Vagina (tissue), 2 donors: ENCODE results near the gene EGFLAM. TPM values are rescaled to one million over a fixed set of nuclear protein-coding genes. Genes with fewer than 3 reads are reported as not detected.
"Not testable (repeated sequence)": the region's sequence is repeated elsewhere in the genome, so short reads cannot be mapped to it uniquely, and the experiment has no call there.

ENCODE experiments used
- DNase-seq, 2 donors: peaks; one replicate each; pipeline ENCODE4 v3.0.0-alpha.2; 2017; ENCODE audit errors: extremely low spot score in 2 of 2
- H3K27ac ChIP-seq: fragments of 200-600 bp; sonication (generic); one replicate; pipeline ENCODE4 v1.5.1; 2019
- H3K27me3 ChIP-seq: fragments of 200-600 bp; sonication (generic); one replicate; pipeline ENCODE4 v1.5.1; 2019
- H3K36me3 ChIP-seq, 2 donors: fragments of 200-600 bp; sonication (generic); one replicate each; pipeline ENCODE4 v1.5.1; 2017 to 2019
- H3K4me1 ChIP-seq: fragments of 200-600 bp; sonication (generic); one replicate; pipeline ENCODE4 v1.5.1; 2019
- H3K4me3 ChIP-seq, 2 donors: fragments of 200-600 bp; sonication (generic); 1 replicate in 1 of 2; 2 replicates in 1 of 2; pipeline ENCODE4 v1.5.1; 2016 to 2019
- H3K9me3 ChIP-seq: fragments of 200-600 bp; sonication (generic); one replicate; pipeline ENCODE4 v1.5.1; 2019
- CTCF ChIP-seq, 3 experiments: fragments of 450-650 bp in 2 of 3; fragments of 200-600 bp in 1 of 3; sonication (generic) in 1 of 3; IDR thresholded peaks; one replicate each; pipeline ENCODE4 v1.5.1; 2017 to 2019; ENCODE audit warnings: antibody characterized with exemption in 3 of 3, mild to moderate bottlenecking in 2 of 3, moderate library complexity in 2 of 3
- POLR2A ChIP-seq, 2 donors: fragments of 450-650 bp; IDR thresholded peaks; one replicate each; pipeline ENCODE4 v1.6.1; 2017; ENCODE audit warnings: antibody characterized with exemption in 2 of 2, mild to moderate bottlenecking in 2 of 2, moderate library complexity in 2 of 2
- POLR2AphosphoS5 ChIP-seq, 2 donors: sonication (generic); formaldehyde crosslinking; IDR thresholded peaks; one replicate each; pipeline ENCODE4 v1.9.0; 2017; ENCODE audit warnings: antibody characterized with exemption in 2 of 2, mild to moderate bottlenecking in 2 of 2, low read depth in 1 of 2; ENCODE audit not compliant: insufficient read depth in 1 of 2
- intact Hi-C: fragments of 100-400 bp; cut with DNase I; formaldehyde crosslinking; loops from one replicate; pipeline ENCODE4 v1.15.1; 2023
- total RNA-seq: library from RNA; depleted of rRNA; stranded (reverse); fragments of >200 nt; gene quantifications from one replicate; pipeline ENCODE4 v1.2.3, GENCODE V29; 2016

Gene EGFLAM
- total RNA-seq, 1 donor from 2014 or later = 15.2 TPM

GRCh38 chr5:38414348-38414747 is 156.0 kb downstream of the EGFLAM start:
- H3K4me1 ChIP-seq = no peaks in the 10 kb centered on the region
- no peak overlapping the region for H3K4me3 ChIP-seq
- DNase-seq = no peak
- H3K36me3 ChIP-seq = no peaks in the 10 kb centered on the region
- no peak overlapping the region for H3K27ac ChIP-seq
- TF ChIP-seq POLR2AphosphoS5 (IDR thresholded peaks at IDR 0.05; ENCODE audit: insufficient read depth in 1 of 2, low read depth in 1 of 2) (no peak), POLR2A (IDR thresholded peaks at IDR 0.05) (no peak), CTCF (IDR thresholded peaks at IDR 0.05) (no peak)
- no peaks in the 10 kb centered on the region for H3K27me3 ChIP-seq
- no peaks in the 10 kb centered on the region for H3K9me3 ChIP-seq
- intact Hi-C loops = no loop called here

GRCh38 chr5:38415772-38416171 is 157.4 kb downstream of the EGFLAM start:
- H3K36me3 ChIP-seq, intact Hi-C loops, DNase-seq: not testable (repeated sequence)

DNA sequence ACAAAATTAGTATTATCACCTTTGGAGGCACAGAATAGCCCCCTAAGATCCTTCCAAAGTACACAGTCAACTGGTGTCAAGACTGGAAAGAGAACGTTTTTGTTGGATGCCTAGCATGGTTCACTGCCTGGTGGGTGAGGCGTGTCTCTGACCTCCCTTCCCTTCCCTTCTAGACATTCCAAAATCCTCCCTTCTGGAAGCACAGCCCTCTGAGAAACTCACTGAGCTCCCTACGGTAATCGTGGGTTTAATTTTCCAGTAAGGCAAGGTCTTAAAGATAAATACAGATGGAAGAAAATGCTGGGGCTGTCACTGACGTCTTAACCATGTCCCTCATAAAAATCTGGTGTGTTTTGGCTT is 159.3 kb downstream of the EGFLAM start:
- Histone ChIP-seq H3K27ac (no peak overlapping the region), H3K36me3 (no peaks in the 10 kb centered on the region), H3K27me3 (no peaks in the 10 kb centered on the region), H3K4me3 (no peak overlapping the region), H3K4me1 (no peaks in the 10 kb centered on the region), H3K9me3 (no peaks in the 10 kb centered on the region)
- no peak for TF ChIP-seq CTCF (IDR thresholded peaks at IDR 0.05)
- no peak for TF ChIP-seq POLR2AphosphoS5 (IDR thresholded peaks at IDR 0.05; ENCODE audit: insufficient read depth in 1 of 2, low read depth in 1 of 2)
- no peak for TF ChIP-seq POLR2A (IDR thresholded peaks at IDR 0.05)
- intact Hi-C loops = no loop called here
- no peak for DNase-seq

More at GRCh38 chr5:38415772-38416171, 157.4 kb downstream of the EGFLAM start:
- H3K27ac ChIP-seq, H3K27me3 ChIP-seq, H3K4me3 ChIP-seq, H3K9me3 ChIP-seq, H3K4me1 ChIP-seq: not testable (repeated sequence)

DNA sequence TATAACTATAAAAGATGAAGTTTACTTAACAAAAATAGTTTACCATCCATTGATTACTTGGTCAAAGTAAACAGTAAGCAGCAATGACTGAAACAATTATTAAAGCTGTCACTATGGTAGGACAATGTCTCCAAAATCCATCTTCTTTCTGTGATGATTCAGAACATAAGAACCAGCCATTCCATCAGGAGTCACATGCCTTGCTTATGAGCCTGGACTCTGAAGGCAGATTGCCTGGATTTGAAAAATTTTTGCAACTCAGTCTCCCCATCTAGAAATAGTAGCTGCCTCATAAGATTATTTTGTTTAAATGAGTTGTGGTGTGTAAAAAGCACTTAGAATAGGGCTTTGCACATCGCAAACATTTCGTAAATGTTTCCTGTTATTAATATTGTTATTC is 161.9 kb downstream of the EGFLAM start:
- intact Hi-C loops = no loop called here
- H3K27ac ChIP-seq = no peak overlapping the region
- H3K4me3 ChIP-seq = no peak overlapping the region

GRCh38 chr5:38420691-38421390 is 162.5 kb downstream of the EGFLAM start:
- TF ChIP-seq CTCF (IDR thresholded peaks at IDR 0.05) = peak; percentile 29 to 55 (median 49)
- TF ChIP-seq POLR2AphosphoS5 (IDR thresholded peaks at IDR 0.05; ENCODE audit: insufficient read depth in 1 of 2, low read depth in 1 of 2) = no peak
- H3K9me3 ChIP-seq = no peaks in the 10 kb centered on the region
- H3K4me1 ChIP-seq = no peaks in the 10 kb centered on the region
- H3K36me3 ChIP-seq = no peaks in the 10 kb centered on the region
- no peak for DNase-seq
- intact Hi-C loops = no loop called here
- no peak overlapping the region for H3K27ac ChIP-seq
- no peak overlapping the region for H3K4me3 ChIP-seq
- no peaks in the 10 kb centered on the region for H3K27me3 ChIP-seq

More for the DNA sequence above, 161.9 kb downstream of the EGFLAM start:
- no peak for DNase-seq
- Histone ChIP-seq H3K36me3 (no peaks in the 10 kb centered on the region), H3K9me3 (no peaks in the 10 kb centered on the region), H3K4me1 (no peaks in the 10 kb centered on the region), H3K27me3 (no peaks in the 10 kb centered on the region)
- TF ChIP-seq POLR2AphosphoS5 (IDR thresholded peaks at IDR 0.05; ENCODE audit: insufficient read depth in 1 of 2, low read depth in 1 of 2) = no peak
- no peak for TF ChIP-seq CTCF (IDR thresholded peaks at IDR 0.05)
- TF ChIP-seq POLR2A (IDR thresholded peaks at IDR 0.05) = no peak
